ES-I3 (cell line): Measurements from ENCODE around the gene SYNPO.

Experiments
- H3K36me3 ChIP-seq: 2 replicates; pipeline ENCODE4 v1.6.1; 2013; ENCODE audit warnings: mild to moderate bottlenecking, low read length, control low read depth, moderate library complexity; ENCODE audit not compliant: insufficient read depth
- H3K4me1 ChIP-seq: 2 replicates; pipeline ENCODE4 v1.6.1; 2013; ENCODE audit warnings: mild to moderate bottlenecking, control low read depth, low read length; ENCODE audit not compliant: insufficient read depth
- H3K9ac ChIP-seq: 2 replicates; pipeline ENCODE4 v1.6.1; 2013; ENCODE audit warnings: low read depth, mild to moderate bottlenecking, low read length, moderate library complexity
- H3K9me3 ChIP-seq: 2 replicates; pipeline ENCODE4 v1.6.1; 2013; ENCODE audit warnings: mild to moderate bottlenecking, low read length, moderate library complexity; ENCODE audit not compliant: control insufficient read depth, insufficient read depth

SYNPO gene

DNA sequence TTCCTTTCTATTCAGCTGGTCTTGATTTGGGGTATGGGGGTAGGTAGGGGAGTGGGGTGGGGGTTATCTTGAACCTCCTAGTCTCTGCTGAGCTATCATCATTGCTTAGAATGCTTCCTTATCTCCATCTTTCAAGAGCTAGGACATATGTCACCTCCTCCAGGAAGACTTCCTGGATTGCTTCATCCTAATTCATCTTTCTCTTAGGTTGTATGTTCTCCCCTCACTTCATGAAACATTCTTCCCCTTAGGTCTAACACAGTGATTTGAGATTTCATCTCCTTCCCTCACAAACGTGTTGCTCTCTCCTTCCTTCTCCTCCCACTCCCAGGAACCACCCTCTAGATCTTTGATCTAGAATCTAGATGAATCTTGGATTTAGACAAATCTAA, 2.4 kb upstream of the SYNPO start:
- no peaks in the 10 kb centered on the region for H3K36me3 ChIP-seq
- peaks cover 42% of the 10 kb centered on the region for H3K4me1 ChIP-seq
- no peak overlapping the region for H3K9ac ChIP-seq
- no peaks in the 10 kb centered on the region for H3K9me3 ChIP-seq

DNA sequence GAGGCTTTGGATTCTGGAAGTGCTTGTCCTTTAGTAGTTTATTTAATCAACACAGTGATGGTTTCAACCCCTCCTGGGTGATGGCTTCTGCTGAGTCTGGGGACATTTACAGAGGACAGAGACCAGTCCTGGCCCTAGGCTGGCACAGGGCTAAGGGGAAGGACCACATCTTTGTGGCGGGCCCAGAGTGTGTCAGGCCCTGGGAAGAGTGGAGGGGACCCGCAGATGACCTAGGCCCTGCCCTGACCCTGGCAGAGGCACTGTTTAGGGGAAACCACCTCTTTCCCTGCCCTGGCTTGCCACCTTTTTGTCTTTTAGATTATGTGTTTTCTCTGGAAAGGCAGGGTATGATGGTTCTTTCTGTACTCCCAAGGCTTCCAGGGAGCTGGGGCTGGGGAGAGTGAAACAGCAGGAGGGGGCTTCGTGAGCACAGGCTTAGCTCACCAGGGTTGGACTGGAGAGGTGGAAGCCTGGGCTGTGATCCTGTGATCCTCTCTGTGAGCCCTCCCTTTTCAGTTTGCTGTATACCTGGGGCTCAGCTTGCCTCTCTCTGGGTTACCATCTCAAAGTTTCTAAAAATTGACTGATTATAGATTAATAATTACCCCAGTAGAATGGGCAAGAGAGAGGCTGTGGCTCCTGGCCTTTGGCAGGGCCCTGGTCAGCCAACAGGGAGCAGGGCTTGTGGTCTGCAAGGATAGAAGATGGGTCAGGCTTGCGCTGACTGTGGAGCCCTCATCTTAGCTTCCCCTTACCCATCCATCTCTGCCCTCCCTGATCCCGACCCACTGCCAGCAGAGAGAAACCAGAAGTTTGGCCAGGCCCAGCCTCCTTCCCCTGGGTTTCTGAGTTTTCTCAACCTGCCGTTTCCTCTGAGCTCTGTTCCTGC, 1.7 kb upstream of the SYNPO start:
- Histone ChIP-seq H3K9ac (no peak overlapping the region), H3K36me3 (no peaks in the 10 kb centered on the region), H3K4me1 (peaks cover 44% of the 10 kb centered on the region), H3K9me3 (no peaks in the 10 kb centered on the region)

DNA sequence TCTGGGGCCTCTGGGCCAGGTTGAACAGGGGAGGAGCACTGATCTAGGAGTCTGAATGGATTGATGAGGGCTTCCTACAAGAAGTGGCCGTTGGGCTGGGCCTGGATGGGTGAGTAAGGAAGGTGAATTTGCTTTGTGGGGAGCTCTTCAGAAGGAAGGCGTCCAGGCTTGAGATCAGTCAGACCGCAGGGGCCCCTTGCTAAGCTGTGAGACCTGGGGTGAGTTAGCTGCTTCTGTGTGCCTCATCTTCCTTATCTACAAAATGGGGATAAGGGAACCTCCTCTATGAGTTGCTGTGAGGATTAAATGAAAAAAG, 1.1 kb upstream of the SYNPO start:
- H3K9me3 ChIP-seq, result no peaks in the 10 kb centered on the region
- H3K4me1 ChIP-seq, result peaks cover 47% of the 10 kb centered on the region
- no peaks in the 10 kb centered on the region for H3K36me3 ChIP-seq
- H3K9ac ChIP-seq, result no peak overlapping the region

DNA sequence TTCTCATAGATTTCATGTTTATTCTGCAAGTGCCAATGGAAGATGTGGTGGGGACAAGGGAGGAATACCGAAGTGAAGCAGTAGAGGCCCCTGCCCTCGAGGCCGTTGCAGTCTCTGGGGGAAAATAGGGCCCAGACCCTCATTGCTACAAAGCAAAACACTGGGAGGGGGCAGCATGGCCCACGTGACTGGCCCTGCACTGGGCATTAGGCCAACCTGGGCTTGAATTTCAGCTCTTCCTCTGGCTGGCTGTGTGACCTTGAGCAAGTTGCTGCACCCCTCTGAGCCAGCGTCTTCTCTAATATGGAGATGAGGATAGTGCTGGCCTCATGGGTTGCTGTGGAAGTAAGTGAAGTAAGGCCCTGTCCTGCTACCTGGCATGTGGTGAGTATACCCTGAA, 709 bp upstream of the SYNPO start:
- H3K9me3 ChIP-seq, result no peaks in the 10 kb centered on the region
- H3K4me1 ChIP-seq, result peaks cover 51% of the 10 kb centered on the region
- H3K9ac ChIP-seq, result no peak overlapping the region
- no peaks in the 10 kb centered on the region for H3K36me3 ChIP-seq

DNA sequence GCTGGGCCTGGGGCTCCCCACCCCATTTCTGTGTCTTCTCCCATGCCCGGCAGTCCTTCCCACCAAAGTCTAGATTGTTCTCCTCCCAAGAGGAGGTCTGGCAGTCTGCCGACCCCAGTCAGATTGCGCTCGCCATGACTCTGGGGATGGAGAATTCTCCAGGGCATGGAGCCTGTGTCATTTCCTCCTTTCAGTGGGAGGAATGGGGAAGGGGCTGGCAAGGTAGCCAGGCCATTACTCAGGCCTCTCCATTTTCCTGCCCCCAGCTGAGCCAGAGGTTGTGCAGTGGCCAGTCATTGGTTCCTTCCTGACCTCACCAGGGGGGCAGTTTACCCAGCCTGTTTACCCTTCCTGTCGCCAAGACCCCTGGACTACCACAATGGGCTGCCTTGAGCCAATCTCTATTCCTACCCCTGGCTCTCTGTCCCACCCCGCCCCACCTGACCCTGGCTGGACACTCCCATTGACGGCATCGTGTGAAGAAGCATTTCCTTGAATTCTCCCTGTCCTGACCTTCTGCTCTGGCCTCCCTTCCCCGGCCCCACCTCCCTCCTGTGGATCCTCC, 628 bp downstream of the SYNPO start:
- Histone ChIP-seq H3K36me3 (no peaks in the 10 kb centered on the region), H3K4me1 (peaks cover 61% of the 10 kb centered on the region), H3K9me3 (no peaks in the 10 kb centered on the region), H3K9ac (no peak overlapping the region)

DNA sequence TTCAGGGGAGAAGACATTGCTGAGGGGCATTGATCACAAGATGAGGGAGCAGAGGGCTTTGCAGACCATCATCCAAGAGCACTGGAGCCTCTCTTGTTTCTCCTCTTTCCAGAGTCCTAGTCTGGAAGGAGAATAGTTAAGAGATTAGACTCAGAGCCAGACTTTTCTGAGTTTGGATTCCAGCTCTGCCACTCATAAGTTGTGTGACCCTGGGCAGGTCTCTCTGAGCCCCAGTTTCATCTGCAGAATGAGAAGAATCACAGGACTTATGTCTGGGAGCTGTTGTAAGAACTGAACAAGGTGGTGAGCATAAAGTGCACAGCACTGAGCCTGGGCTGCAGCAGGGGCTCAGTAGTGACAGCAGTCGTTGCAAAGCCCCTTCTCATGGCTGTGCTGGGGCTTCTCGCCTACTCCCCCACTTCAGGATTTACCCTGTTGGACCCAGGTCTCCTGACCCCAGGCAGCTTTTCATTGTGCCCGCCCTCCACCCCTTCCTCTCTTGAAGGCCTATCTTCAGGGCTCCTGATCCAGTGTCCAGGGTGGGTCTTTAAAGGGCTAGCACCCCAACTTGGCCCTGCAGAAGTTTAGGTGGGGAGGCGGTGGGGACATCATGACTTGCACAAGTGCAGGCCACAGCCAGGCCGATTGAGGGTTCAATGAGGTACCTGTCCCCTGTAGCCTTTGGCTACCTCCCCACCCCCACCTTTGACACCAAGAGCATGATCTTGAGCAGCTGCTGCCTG, 1.5 kb downstream of the SYNPO start:
- Histone ChIP-seq H3K4me1 (peaks cover 61% of the 10 kb centered on the region), H3K36me3 (no peaks in the 10 kb centered on the region), H3K9ac (no peak overlapping the region), H3K9me3 (no peaks in the 10 kb centered on the region)

DNA sequence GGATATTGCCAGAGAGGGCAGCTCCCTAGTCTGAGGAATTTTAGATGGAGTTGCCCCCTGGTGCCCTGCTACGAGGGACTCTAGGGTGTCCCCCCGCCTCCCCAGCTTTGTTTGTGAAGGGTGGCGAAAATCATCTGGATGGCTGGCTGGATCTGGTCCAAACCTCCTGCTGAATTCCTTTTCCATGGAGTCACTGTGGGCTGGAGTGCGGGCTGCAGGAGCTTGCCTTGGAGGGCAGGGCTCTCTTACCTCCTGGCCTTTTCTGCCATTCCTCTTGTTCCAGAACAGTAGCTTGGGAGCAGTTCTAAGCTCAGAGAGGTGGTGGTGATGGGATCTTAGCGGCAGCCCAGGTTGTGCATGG, 2.1 kb downstream of the SYNPO start:
- Histone ChIP-seq H3K9ac (no peak overlapping the region), H3K4me1 (peaks cover 58% of the 10 kb centered on the region), H3K9me3 (no peaks in the 10 kb centered on the region), H3K36me3 (no peaks in the 10 kb centered on the region)

DNA sequence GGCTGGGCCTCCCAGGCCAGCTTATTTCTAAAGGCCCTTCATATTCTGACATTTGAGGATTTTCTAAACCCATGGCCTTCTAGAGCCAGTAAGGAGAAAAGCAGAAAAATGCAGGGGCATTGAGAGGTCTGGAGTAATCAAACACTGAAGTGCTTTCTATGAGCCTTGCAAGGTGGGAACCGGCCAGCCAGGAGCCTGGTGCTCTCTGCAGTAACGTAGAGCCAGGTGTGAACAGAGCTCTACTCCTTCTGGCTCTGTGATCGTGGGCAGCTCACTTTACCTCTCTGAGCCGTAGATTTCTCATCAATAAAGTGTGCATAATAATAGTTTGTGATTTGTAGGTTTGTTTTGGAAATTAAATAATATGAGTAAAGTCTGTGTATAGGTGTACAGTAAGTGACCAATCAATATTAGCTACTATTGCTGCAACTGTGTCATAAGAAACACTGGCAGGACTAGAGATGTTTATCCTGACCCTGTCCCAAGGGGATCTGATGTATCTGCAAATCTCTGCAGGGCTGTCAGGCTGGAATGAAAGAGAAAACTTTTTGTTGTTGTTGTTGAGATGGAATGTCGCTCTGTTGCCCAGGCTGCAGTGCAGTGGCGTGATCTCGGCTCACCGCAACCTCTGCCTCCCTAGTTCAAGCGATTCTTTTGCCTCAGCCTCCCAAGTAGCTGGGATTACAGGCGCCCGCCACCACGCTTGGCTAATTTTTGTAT, 2.7 kb downstream of the SYNPO start:
- no peaks in the 10 kb centered on the region for H3K9me3 ChIP-seq
- H3K36me3 ChIP-seq, result no peaks in the 10 kb centered on the region
- H3K4me1 ChIP-seq, result peaks cover 56% of the 10 kb centered on the region
- no peak overlapping the region for H3K9ac ChIP-seq

DNA sequence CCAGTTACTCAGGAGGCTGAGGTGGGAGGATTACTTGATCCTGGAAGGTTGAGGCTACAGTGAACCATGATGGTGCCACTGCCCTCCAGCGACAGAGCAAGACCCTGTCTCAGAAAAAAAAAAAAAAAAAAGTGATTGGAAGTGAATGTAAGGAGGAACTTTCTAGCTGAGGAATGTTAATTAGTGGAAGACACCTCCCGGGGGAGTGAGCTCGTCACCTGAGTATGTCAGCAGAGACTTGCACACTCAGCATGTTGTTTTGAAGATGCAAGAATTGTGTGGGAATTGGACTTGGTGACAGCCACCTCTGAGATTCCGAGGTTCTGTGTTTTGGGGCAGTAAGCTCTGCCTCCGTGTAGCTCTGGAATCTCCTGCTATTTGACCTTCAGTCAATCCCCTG, 3.6 kb downstream of the SYNPO start:
- no peaks in the 10 kb centered on the region for H3K36me3 ChIP-seq
- peaks cover 49% of the 10 kb centered on the region for H3K4me1 ChIP-seq
- no peak overlapping the region for H3K9ac ChIP-seq
- no peaks in the 10 kb centered on the region for H3K9me3 ChIP-seq

DNA sequence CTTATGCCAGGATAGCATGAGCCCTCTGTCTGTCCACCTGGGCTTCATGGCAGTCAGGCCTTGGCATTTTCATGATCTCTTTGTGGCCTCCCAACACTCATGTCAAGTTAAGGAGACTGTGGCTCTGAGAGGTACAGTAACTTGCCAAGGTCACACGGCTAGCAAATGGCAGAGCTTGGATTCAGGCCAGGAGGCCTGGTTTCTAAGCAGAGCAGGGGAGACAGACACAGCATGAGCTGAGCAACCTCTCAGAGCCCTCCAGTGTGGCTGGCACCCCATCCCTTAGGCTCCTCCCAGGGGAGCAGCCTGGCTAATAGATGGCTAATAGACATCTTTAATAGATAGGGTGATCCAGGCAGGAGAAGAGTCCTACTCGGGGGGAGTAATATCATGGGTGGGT, 4.1 kb downstream of the SYNPO start:
- Histone ChIP-seq H3K36me3 (no peaks in the 10 kb centered on the region), H3K9me3 (no peaks in the 10 kb centered on the region), H3K9ac (no peak overlapping the region), H3K4me1 (peaks cover 47% of the 10 kb centered on the region)

DNA sequence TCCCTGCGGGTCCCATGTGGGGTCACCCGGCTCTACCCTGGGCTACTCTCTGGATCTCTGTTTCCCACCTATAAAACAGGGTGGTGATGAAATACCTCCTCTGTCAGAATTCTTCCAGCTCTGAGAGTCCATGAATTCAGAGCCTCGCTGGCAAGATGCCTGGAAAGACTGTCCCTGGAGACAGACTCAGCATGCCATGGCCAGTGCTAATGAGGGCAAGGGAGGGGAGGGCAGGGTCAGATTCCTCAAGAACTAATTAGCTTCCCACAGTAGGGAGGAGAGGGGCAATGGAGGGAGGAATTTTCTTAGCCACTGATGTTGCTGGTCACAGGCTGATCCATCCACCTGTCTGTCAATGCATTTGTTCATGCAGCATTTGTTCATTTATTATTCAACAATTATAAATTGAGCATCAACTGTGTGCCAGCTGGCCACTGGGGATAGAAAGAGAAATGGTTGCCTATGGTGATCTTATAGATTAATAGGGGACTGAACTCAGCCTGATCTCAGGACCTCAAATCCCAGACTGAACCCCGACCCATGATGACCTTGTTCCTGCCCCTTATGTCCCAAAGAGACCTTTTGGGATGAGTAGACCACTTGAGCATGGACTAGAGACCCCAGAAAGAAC, 4.7 kb downstream of the SYNPO start:
- H3K9ac ChIP-seq, result no peak overlapping the region
- H3K9me3 ChIP-seq, result no peaks in the 10 kb centered on the region
- H3K36me3 ChIP-seq, result no peaks in the 10 kb centered on the region; the same call in 1 of the 2 replicates
- peaks cover 47% of the 10 kb centered on the region for H3K4me1 ChIP-seq

DNA sequence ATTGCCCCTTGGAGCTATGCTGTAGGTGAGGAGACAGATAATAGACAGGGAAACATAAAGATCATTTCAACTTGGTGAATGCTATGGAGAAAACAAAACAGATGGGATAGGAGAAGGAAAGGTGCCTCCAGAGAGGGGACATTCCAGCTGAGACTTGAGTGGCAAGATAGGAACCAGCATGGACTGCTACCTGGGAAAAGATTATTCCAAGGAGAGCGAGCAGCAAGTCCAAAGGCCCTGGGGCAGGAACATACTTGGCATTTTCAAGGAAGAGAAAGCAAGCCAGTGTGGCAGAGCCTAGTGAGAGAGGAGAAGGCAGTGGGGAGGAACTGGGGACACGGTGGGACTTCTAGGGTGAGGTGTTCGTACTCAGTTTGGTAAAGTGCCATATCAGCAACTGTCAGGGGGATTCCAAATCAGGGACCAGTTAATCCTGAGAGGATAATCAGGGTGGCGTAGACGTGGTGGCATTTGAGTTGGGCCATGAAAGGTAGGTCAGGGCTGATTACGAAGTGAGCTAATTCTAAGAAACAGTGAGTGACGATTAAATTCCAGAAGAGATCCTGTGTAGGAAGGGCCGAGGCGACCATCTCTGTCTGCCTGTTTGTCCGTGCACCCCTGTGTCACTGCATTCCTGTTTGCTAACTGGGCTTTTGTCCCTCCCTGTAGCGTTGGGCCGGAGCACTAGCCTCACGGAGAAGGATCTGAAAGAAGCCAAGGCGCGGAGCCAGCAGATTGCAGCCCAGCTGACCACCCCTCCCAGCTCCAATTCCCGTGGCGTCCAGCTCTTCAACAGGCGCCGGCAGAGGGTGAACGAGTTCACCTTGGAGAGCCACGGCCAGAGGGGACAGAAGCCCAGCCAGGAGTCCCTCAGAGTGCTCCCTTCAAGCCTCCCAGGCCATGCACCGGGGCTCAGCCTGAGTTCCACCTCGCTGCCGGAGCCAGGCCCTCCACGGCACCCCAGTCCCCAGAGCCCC, 7.1 kb downstream of the SYNPO start:
- Histone ChIP-seq H3K9ac (no peak overlapping the region), H3K4me1 (peaks cover 32% of the 10 kb centered on the region), H3K36me3 (no peaks in the 10 kb centered on the region; the same call in 1 of the 2 replicates), H3K9me3 (no peaks in the 10 kb centered on the region)

DNA sequence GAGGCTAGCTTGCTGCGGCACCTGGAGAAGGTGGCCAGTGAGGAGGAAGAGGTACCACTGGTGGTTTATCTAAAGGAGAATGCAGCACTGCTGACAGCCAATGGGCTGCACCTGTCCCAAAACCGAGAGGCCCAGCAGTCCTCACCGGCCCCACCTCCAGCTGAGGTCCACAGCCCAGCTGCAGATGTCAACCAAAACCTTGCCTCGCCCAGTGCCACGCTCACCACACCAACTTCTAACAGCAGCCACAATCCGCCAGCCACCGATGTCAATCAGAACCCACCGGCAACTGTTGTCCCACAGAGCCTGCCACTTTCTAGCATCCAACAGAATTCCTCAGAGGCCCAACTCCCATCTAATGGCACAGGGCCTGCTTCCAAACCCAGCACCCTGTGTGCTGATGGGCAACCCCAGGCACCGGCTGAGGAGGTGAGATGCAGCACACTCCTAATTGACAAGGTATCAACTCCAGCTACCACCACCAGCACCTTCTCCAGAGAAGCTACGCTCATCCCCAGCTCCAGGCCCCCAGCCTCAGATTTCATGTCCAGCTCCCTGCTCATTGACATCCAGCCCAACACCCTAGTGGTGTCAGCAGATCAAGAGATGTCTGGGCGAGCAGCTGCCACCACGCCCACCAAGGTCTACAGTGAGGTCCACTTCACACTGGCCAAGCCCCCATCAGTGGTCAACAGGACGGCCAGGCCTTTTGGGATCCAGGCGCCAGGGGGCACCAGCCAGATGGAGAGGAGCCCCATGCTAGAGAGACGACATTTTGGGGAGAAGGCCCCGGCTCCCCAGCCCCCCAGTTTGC, 8.0 kb downstream of the SYNPO start:
- H3K4me1 ChIP-seq, result peaks cover 27% of the 10 kb centered on the region
- no peaks in the 10 kb centered on the region; the same call in 1 of the 2 replicates for H3K36me3 ChIP-seq
- no peaks in the 10 kb centered on the region for H3K9me3 ChIP-seq

More for the DNA sequence above, 8.0 kb downstream of the SYNPO start:
- H3K9ac ChIP-seq, result no peak overlapping the region
